ENCODE results near the gene AMBRA1. TPM values are rescaled to one million over a fixed set of nuclear protein-coding genes. Genes with fewer than 3 reads are reported as not detected.

The AMBRA1 gene
- 13.9 and 15.3 TPM in 2 replicates for total RNA-seq

GRCh38 chr11:46593550-46594373, at the start of gene AMBRA1:
Gene AMBRA1, minus strand, starts transcription at chr11:46594023. Its CDS starts 45,643 bp downstream, at chr11:46548380.

GRCh38 chr11:46617134-46617971, 23.5 kb upstream of the AMBRA1 start, which contains the start of the genes ATG13 and HARBI1:
Gene ATG13, plus strand, starts transcription at chr11:46617553. Its CDS starts 26,739 bp downstream, at chr11:46644292.
Gene HARBI1, minus strand, starts transcription at chr11:46617227. Its CDS starts 990 bp downstream, at chr11:46616237.

GRCh38 chr11:46391578-46392420, 202.0 kb downstream of the AMBRA1 start, which contains the start of gene CHRM4:
Gene CHRM4, minus strand, starts transcription at chr11:46391776. Its CDS starts 5,219 bp downstream, at chr11:46386557.

GRCh38 chr11:46381048-46381818, 212.6 kb downstream of the AMBRA1 start, which contains the start of gene MDK:
Gene MDK, plus strand, starts transcription at chr11:46381669. Its CDS starts 389 bp downstream, at chr11:46382058.

GRCh38 chr11:46346886-46347636, 246.8 kb downstream of the AMBRA1 start, which contains the start of gene DGKZ:
Gene DGKZ, plus strand, starts transcription at chr11:46347463. Its CDS starts 197 bp downstream, at chr11:46347660.

Other genes with a start within 250 kb of the AMBRA1 start
- 29.3 and 38.2 TPM in 2 replicates for gene DGKZ, start 246.6 kb downstream of the AMBRA1 start, total RNA-seq
- 13.3 and 37.4 TPM in 2 replicates for gene MDK, start 212.4 kb downstream of the AMBRA1 start, total RNA-seq
- gene CHRM4, start 202.2 kb downstream of the AMBRA1 start, total RNA-seq: 0.13 TPM in 1 of 2 replicates, not detected in the other
- gene HARBI1, start 23.2 kb upstream of the AMBRA1 start, total RNA-seq: 5.3 TPM in 2 replicates
- gene ATG13, start 23.5 kb upstream of the AMBRA1 start, total RNA-seq: 72.3 and 75.7 TPM in 2 replicates
- gene ARHGAP1, start 106.6 kb upstream of the AMBRA1 start, total RNA-seq: 40.6 and 49.9 TPM in 2 replicates
- gene ZNF408, start 107.0 kb upstream of the AMBRA1 start, total RNA-seq: 5.0 and 6.0 TPM in 2 replicates
- not detected in 2 replicates for gene F2, start 125.2 kb upstream of the AMBRA1 start, total RNA-seq